Gastroesophageal sphincter (tissue), 4 donors: ENCODE results near the gene ADARB1. TPM values are rescaled to one million over a fixed set of nuclear protein-coding genes. Genes with fewer than 3 reads are reported as not detected.

ENCODE experiments used
- ATAC-seq: fragments of 150-250 bp; one replicate; pipeline ENCODE4 v1.9.1; 2016; ENCODE audit warnings: mild to moderate bottlenecking, moderate library complexity
- H3K27ac ChIP-seq, 4 donors: fragments of 200-600 bp; sonication (generic) in 3 of 4; 1 replicate in 3 of 4; 2 replicates in 1 of 4; pipeline ENCODE4 v1.5.1; 2016 to 2019
- H3K27me3 ChIP-seq: fragments of 200-600 bp; sonication (generic); one replicate; pipeline ENCODE4 v1.5.1; 2019
- H3K36me3 ChIP-seq, 2 donors: fragments of 200-600 bp; sonication (generic); one replicate each; pipeline ENCODE4 v1.5.1; 2019; ENCODE audit warnings: control low read depth in 1 of 2
- H3K4me1 ChIP-seq, 3 donors: fragments of 200-600 bp; sonication (generic); 1 replicate in 2 of 3; 2 replicates in 1 of 3; pipeline ENCODE4 v1.5.1; 2016 to 2019; ENCODE audit warnings: control low read depth in 2 of 3
- H3K4me3 ChIP-seq, 2 donors: fragments of 200-600 bp; sonication (generic); one replicate each; pipeline ENCODE4 v1.5.1; 2019; ENCODE audit warnings: mild to moderate bottlenecking in 1 of 2, moderate library complexity in 1 of 2
- H3K9me3 ChIP-seq, 3 donors: fragments of 200-600 bp; sonication (generic); one replicate each; pipeline ENCODE4 v1.5.1; 2017 to 2019; ENCODE audit warnings: control low read depth in 2 of 3
- CTCF ChIP-seq, 4 experiments: fragments of 200-600 bp in 2 of 4; fragments of 450-650 bp in 2 of 4; sonication (generic) in 1 of 4; IDR thresholded peaks; one replicate each; pipeline ENCODE4 v1.5.1; 2017 to 2019; ENCODE audit warnings: antibody characterized with exemption in 4 of 4, mild to moderate bottlenecking in 2 of 4, moderate library complexity in 2 of 4
- EP300 ChIP-seq: sonication (generic); formaldehyde crosslinking; IDR thresholded peaks from one replicate; pipeline ENCODE4 v1.6.1; 2017; ENCODE audit warnings: antibody characterized with exemption, mild to moderate bottlenecking
- POLR2A ChIP-seq, 2 donors: fragments of 450-650 bp; IDR thresholded peaks; one replicate each; pipeline ENCODE4 v1.6.1; 2017; ENCODE audit warnings: antibody characterized with exemption in 2 of 2, mild to moderate bottlenecking in 2 of 2, moderate library complexity in 1 of 2
- POLR2AphosphoS5 ChIP-seq: sonication (generic); formaldehyde crosslinking; IDR thresholded peaks from one replicate; pipeline ENCODE4 v1.6.1; 2017; ENCODE audit warnings: antibody characterized with exemption
- WGBS, 2 donors: methylation state at CpG; one replicate each; pipeline ENCODE4 v1.1.5; 2018; ENCODE audit warnings: low coverage in 1 of 2; 5-methylcytosine and 5-hydroxymethylcytosine counted together
- total RNA-seq, 4 donors: library from RNA; depleted of rRNA; stranded (reverse); fragments of >200 nt; gene quantifications; one replicate each; pipeline ENCODE4 v1.1.0, GENCODE V29; 2016

The ADARB1 gene
- total RNA-seq, 4 donors from 2014 or later: 136 to 228 (median 181) TPM

- H3K9me3 ChIP-seq: peaks cover 0 to 8% (median 0%) of the 10 kb centered on the region in 3 donors
- no peaks in the 10 kb centered on the region for H3K36me3 ChIP-seq
- peak overlapping the region; percentile 79 to 87 (median 81) for H3K27ac ChIP-seq
- ATAC-seq: peak; percentile 7
- H3K4me1 ChIP-seq: peaks cover 4 to 31% (median 20%) of the 10 kb centered on the region in 3 donors
- 71 to 88% methylated on average over 5 to 10 of the region's 15 CpGs for WGBS, 2 donors
- no peak overlapping the region for H3K4me3 ChIP-seq
- no peak for TF ChIP-seq POLR2A (IDR thresholded peaks at IDR 0.05)
- TF ChIP-seq POLR2AphosphoS5: no peak
- TF ChIP-seq EP300: no peak
- no peak for TF ChIP-seq CTCF (IDR thresholded peaks at IDR 0.05)
- no peaks in the 10 kb centered on the region for H3K27me3 ChIP-seq
These were observed 33.6 kb upstream of the ADARB1 start for GRCh38 chr21:45040739-45041138.

- no peaks in the 10 kb centered on the region for H3K27me3 ChIP-seq
- TF ChIP-seq CTCF (IDR thresholded peaks at IDR 0.05) (peak in 1 of 4 experiments; percentile 2), EP300 (no peak), POLR2AphosphoS5 (peak; percentile 88), POLR2A (IDR thresholded peaks at IDR 0.05) (peak; percentile 33 to 37)
- 33 to 44% methylated on average over 4 to 7 of the region's 16 CpGs for WGBS, 2 donors
- H3K9me3 ChIP-seq: peaks cover 0 to 8% (median 0%) of the 10 kb centered on the region in 3 donors
- peak overlapping the region; percentile 79 to 87 (median 81) for H3K27ac ChIP-seq
- peaks cover 4 to 30% (median 20%) of the 10 kb centered on the region in 3 donors for H3K4me1 ChIP-seq
- peak; percentile 97 for ATAC-seq
- H3K36me3 ChIP-seq: no peaks in the 10 kb centered on the region
- H3K4me3 ChIP-seq: peak overlapping the region in 1 of 2 donors; percentile 26
These were observed 33.0 kb upstream of the ADARB1 start for GRCh38 chr21:45041351-45041805.

- no peaks in the 10 kb centered on the region for H3K27me3 ChIP-seq
- no peaks in the 10 kb centered on the region for H3K36me3 ChIP-seq
- TF ChIP-seq EP300: no peak
- TF ChIP-seq POLR2A (IDR thresholded peaks at IDR 0.05): no peak
- TF ChIP-seq POLR2AphosphoS5: no peak
- TF ChIP-seq CTCF (IDR thresholded peaks at IDR 0.05): no peak
- peak overlapping the region in 1 of 2 donors; percentile 26 for H3K4me3 ChIP-seq
- H3K9me3 ChIP-seq: peaks cover 0 to 4% (median 0%) of the 10 kb centered on the region in 3 donors
- 77% methylated on average over 7 of the region's 7 CpGs for WGBS, 2 donors
- no peak for ATAC-seq
- H3K4me1 ChIP-seq: peaks cover 4 to 30% (median 20%) of the 10 kb centered on the region in 3 donors
- H3K27ac ChIP-seq: peak overlapping the region; percentile 79 to 87 (median 81)
These were observed 32.3 kb upstream of the ADARB1 start for GRCh38 chr21:45041984-45042663.

GRCh38 chr21:45042664-45043161 lies 31.7 kb upstream of the ADARB1 start:
- no peaks in the 10 kb centered on the region for H3K36me3 ChIP-seq
- H3K27me3 ChIP-seq: no peaks in the 10 kb centered on the region
- no peak for ATAC-seq
- WGBS, 2 donors: 83% methylated on average over 1 of the region's 15 CpGs; no CpG with 5 or more reads in 1 of the 2 donors
- peak overlapping the region in 1 of 4 donors; percentile 44 for H3K27ac ChIP-seq
- H3K4me3 ChIP-seq: no peak overlapping the region
- H3K4me1 ChIP-seq: peaks cover 4 to 31% (median 20%) of the 10 kb centered on the region in 3 donors
- peaks cover 0 to 9% (median 0%) of the 10 kb centered on the region in 3 donors for H3K9me3 ChIP-seq
- no peak for TF ChIP-seq EP300
- TF ChIP-seq POLR2AphosphoS5: no peak
- TF ChIP-seq CTCF (IDR thresholded peaks at IDR 0.05): no peak
- no peak for TF ChIP-seq POLR2A (IDR thresholded peaks at IDR 0.05)
